RCC 7860 (cell line): ENCODE data around the gene FAM222A.

ENCODE experiments used
- DNase-seq: peaks from one replicate; pipeline ENCODE4 v3.0.0-alpha.2; 2015; ENCODE audit warnings: low spot score
- FAIRE-seq: peaks from 2 replicates; lab custom pipeline; 2012; peaks lifted over from hg19 to GRCh38; lab: Jason Lieb, UNC

The FAM222A gene

GRCh38 chr12:109758426-109759420 is 45.1 kb downstream of the FAM222A start:
- FAIRE-seq (no peak), DNase-seq (no peak)

- no peak for FAIRE-seq
- no peak for DNase-seq
These were observed 46.0 kb downstream of the FAM222A start for GRCh38 chr12:109759595-109759994.

- FAIRE-seq = no peak
- no peak for DNase-seq
These were observed 46.7 kb downstream of the FAM222A start for GRCh38 chr12:109760031-109760929.

- FAIRE-seq = no peak
- DNase-seq = no peak
These were observed 47.6 kb downstream of the FAM222A start for GRCh38 chr12:109760930-109761921.

- DNase-seq (no peak), FAIRE-seq (no peak)
These were observed 48.5 kb downstream of the FAM222A start for GRCh38 chr12:109762071-109762672.

- FAIRE-seq = no peak
- no peak for DNase-seq
These were observed 49.1 kb downstream of the FAM222A start for GRCh38 chr12:109762673-109763191.

GRCh38 chr12:109763201-109763841 is 49.7 kb downstream of the FAM222A start:
- FAIRE-seq = no peak

GRCh38 chr12:109764123-109764522 is 50.5 kb downstream of the FAM222A start:
- DNase-seq (no peak), FAIRE-seq (no peak)

More at GRCh38 chr12:109763201-109763841, 49.7 kb downstream of the FAM222A start:
- DNase-seq = peak; percentile 54

GRCh38 chr12:109764776-109765445 is 51.3 kb downstream of the FAM222A start:
- DNase-seq = no peak
- no peak for FAIRE-seq

- FAIRE-seq = no peak
These were observed 51.8 kb downstream of the FAM222A start for GRCh38 chr12:109765446-109765810.

GRCh38 chr12:109766251-109766778 is 52.7 kb downstream of the FAM222A start:
- no peak for FAIRE-seq

More at GRCh38 chr12:109765446-109765810, 51.8 kb downstream of the FAM222A start:
- DNase-seq = no peak

GRCh38 chr12:109767456-109767855 is 53.8 kb downstream of the FAM222A start:
- DNase-seq (no peak), FAIRE-seq (no peak)

More at GRCh38 chr12:109766251-109766778, 52.7 kb downstream of the FAM222A start:
- no peak for DNase-seq

- DNase-seq (no peak), FAIRE-seq (no peak)
These were observed 54.6 kb downstream of the FAM222A start for GRCh38 chr12:109767991-109768900.

- no peak for FAIRE-seq
- no peak for DNase-seq
These were observed 55.5 kb downstream of the FAM222A start for GRCh38 chr12:109768901-109769670.

GRCh38 chr12:109770104-109770860 is 56.7 kb downstream of the FAM222A start:
- FAIRE-seq (no peak), DNase-seq (no peak)
